Measurements from ENCODE around the gene PRKN.
A peak's percentile ranks its signal among the peaks of the same experiment; 100 is the strongest.

The PRKN gene

DNA sequence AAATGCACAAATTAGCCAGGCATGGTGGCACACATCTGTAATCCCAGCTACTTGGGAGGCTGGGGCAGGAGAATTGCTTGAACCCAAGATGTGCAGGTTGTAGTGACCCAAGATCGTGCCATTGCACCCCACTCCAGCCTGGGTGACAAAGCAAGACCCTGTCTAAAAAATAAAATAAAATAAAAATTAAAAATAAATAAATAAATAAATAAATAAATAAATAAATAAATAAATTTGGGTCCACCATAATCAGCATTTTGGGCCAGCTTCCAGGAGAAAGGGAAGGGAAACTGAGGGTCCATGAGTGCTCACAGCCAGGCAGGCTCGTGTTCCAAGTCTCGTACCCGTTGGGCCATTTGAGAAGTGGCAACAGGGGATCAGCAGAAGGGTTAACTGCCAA, 1322.1 kb downstream of the PRKN start:
- DNase-seq (ENCODE audit: low read depth, low spot score), result no peak
- in situ Hi-C loops (cut with HindIII; ENCODE audit: low sequenced_read_pairs), result no loop called here
- no peak overlapping the region for H3K4me3 ChIP-seq (ENCODE audit: low read depth, low read length)
- TF ChIP-seq, protein P1, sequence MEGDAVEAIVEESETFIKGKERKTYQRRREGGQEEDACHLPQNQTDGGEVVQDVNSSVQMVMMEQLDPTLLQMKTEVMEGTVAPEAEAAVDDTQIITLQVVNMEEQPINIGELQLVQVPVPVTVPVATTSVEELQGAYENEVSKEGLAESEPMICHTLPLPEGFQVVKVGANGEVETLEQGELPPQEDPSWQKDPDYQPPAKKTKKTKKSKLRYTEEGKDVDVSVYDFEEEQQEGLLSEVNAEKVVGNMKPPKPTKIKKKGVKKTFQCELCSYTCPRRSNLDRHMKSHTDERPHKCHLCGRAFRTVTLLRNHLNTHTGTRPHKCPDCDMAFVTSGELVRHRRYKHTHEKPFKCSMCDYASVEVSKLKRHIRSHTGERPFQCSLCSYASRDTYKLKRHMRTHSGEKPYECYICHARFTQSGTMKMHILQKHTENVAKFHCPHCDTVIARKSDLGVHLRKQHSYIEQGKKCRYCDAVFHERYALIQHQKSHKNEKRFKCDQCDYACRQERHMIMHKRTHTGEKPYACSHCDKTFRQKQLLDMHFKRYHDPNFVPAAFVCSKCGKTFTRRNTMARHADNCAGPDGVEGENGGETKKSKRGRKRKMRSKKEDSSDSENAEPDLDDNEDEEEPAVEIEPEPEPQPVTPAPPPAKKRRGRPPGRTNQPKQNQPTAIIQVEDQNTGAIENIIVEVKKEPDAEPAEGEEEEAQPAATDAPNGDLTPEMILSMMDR (IDR thresholded peaks at IDR 0.05; ENCODE audit: low read depth, low read length), result no peak

DNA sequence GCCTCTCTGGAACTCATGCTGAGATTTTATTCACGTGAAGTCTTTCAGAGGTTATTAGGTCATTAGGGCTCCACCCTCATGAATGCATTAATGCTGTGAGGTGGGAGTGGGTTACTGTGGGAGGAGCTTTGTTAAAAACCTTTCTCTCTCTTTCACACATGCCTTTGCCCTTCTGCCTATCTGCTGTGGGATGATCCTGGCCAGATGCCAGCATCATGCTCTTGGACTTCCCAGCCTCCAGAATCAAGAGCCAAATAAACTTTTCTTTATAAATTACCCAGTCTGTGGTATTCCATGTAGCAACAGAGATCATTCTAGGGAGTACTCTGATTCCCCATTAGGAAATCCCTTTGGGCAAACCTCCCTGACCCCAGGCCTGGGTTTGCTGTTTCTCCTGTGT, 1323.8 kb downstream of the PRKN start:
- no peak for DNase-seq (ENCODE audit: low read depth, low spot score)
- in situ Hi-C loops (cut with HindIII; ENCODE audit: low sequenced_read_pairs), result no loop called here
- no peak overlapping the region for H3K4me3 ChIP-seq (ENCODE audit: low read depth, low read length)
- TF ChIP-seq, protein P1 (IDR thresholded peaks at IDR 0.05; ENCODE audit: low read depth, low read length), result no peak

DNA sequence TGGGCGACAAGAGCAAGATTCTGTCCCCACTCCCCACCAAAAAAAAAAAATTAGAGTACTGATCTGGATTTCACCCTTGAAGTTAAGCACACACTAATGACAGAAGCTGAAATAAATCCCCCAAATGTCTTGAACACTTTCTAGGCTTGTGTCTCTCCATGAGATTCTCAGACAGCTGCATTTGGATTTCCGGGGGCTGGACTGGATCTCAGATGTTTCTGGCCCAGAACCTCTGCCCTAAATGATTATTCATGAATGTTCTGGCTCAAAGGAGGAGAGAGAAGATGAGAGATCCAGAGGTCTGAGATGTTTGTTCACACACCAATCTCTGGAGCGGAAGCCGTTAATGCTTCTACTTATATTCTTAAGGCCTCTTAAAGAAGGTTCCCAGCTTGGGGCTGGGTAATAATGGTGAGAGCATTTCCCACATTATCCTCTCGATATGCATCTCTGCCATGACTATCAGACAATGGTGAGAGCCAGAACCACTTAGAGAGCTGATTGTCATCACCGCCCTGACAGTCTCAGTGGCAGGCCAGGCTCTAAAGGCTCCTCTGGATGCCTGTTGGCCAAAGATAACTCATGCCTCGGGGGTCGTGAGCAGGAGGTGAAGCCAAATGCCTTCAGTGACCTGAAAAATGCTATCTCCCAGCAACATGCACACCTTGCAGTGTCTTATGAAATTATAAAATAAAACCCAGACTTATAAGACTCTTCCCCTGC, 1325.8 kb downstream of the PRKN start:
- TF ChIP-seq, protein P1 (IDR thresholded peaks at IDR 0.05; ENCODE audit: low read depth, low read length), result no peak
- DNase-seq (ENCODE audit: low read depth, low spot score), result no peak
- no peak overlapping the region for H3K4me3 ChIP-seq (ENCODE audit: low read depth, low read length)
- in situ Hi-C loops (cut with HindIII; ENCODE audit: low sequenced_read_pairs), result no loop called here

DNA sequence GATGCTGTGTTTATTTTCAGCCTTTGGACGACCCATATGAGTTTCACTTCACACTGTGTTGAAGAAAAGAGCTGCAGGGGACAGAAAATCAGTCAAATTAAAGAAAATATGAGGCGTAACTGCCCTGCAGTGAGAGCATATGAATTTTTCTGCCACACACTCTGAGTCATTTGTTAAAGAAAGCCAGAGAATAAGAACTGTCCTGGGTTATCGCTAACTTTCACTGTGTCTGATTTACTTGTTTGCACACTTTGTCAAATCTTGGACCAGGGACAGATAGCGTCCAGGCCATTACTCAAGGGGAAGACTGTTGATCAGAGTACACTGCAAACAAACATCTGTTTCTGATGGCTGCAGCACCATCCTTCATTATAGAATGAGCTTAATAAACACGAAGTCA, 1326.9 kb downstream of the PRKN start:
- in situ Hi-C loops (cut with HindIII; ENCODE audit: low sequenced_read_pairs), result no loop called here
- TF ChIP-seq, protein P1 (IDR thresholded peaks at IDR 0.05; ENCODE audit: low read depth, low read length), result no peak
- no peak for DNase-seq (ENCODE audit: low read depth, low spot score)
- H3K4me3 ChIP-seq (ENCODE audit: low read depth, low read length), result no peak overlapping the region

DNA sequence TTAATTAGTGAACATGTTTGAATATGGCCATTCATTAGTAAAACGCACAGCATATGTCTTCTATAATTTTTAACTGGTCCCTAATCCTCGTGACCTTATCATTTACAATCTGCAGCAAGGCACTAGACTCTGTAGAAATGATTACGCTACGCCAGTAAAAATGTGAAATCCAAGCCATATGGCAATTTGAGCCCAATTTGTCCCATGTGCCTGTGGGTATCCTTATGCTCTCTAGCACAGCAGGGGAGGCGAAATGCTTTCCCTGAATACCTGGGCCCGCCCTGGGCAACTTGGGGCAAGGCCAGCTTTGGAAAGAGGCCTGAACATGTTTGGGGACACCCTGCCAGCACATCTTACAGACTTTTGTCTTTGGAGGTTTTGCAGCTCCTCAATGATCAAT, 1331.0 kb downstream of the PRKN start:
- in situ Hi-C loops (cut with HindIII; ENCODE audit: low sequenced_read_pairs), result no loop called here
- TF ChIP-seq, protein P1 (IDR thresholded peaks at IDR 0.05; ENCODE audit: low read depth, low read length), result no peak
- no peak for DNase-seq (ENCODE audit: low read depth, low spot score)
- no peak overlapping the region for H3K4me3 ChIP-seq (ENCODE audit: low read depth, low read length)

DNA sequence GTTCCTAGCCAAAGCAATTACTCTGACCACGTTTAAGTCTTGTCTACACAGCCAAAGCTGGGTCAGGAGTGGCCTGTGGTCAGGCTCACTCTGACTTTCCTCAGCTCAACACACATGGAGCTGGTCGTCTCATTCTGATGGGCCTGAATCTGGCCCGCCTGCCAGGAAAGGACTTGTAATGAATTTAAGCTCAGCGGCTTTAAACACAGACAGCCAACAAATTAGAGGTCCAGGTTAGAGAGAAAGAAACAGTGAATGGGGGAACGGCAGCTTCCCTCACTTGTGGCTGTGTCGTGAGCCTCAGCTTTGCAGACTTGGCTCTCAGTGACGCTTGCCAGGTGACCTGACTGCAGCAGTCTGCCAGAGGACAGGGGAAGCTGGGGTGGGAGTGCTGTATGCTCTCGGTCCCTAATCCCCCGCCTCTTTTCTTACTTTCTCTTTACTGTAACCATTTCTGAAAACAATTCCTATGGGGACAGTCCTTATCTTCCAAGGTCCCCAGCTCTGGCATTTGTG, 1331.8 kb downstream of the PRKN start:
- in situ Hi-C loops (cut with HindIII; ENCODE audit: low sequenced_read_pairs), result no loop called here

More for the DNA sequence above, 1331.8 kb downstream of the PRKN start:
- no peak overlapping the region for H3K4me3 ChIP-seq (ENCODE audit: low read depth, low read length)
- DNase-seq (ENCODE audit: low read depth, low spot score), result peak; percentile 31
- TF ChIP-seq, protein P1 (IDR thresholded peaks at IDR 0.05; ENCODE audit: low read depth, low read length), result no peak

Measured in astrocyte of the spinal cord (primary cell).